ENCODE measurements around the gene ST6GALNAC3.

The ST6GALNAC3 gene

GRCh38 chr1:76622774-76623528, 548.4 kb downstream of the ST6GALNAC3 start:
- H3K27ac ChIP-seq: no peak overlapping the region
- TF ChIP-seq, protein P1, sequence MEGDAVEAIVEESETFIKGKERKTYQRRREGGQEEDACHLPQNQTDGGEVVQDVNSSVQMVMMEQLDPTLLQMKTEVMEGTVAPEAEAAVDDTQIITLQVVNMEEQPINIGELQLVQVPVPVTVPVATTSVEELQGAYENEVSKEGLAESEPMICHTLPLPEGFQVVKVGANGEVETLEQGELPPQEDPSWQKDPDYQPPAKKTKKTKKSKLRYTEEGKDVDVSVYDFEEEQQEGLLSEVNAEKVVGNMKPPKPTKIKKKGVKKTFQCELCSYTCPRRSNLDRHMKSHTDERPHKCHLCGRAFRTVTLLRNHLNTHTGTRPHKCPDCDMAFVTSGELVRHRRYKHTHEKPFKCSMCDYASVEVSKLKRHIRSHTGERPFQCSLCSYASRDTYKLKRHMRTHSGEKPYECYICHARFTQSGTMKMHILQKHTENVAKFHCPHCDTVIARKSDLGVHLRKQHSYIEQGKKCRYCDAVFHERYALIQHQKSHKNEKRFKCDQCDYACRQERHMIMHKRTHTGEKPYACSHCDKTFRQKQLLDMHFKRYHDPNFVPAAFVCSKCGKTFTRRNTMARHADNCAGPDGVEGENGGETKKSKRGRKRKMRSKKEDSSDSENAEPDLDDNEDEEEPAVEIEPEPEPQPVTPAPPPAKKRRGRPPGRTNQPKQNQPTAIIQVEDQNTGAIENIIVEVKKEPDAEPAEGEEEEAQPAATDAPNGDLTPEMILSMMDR (conservative IDR thresholded peaks at IDR 0.05): no peak

DNA sequence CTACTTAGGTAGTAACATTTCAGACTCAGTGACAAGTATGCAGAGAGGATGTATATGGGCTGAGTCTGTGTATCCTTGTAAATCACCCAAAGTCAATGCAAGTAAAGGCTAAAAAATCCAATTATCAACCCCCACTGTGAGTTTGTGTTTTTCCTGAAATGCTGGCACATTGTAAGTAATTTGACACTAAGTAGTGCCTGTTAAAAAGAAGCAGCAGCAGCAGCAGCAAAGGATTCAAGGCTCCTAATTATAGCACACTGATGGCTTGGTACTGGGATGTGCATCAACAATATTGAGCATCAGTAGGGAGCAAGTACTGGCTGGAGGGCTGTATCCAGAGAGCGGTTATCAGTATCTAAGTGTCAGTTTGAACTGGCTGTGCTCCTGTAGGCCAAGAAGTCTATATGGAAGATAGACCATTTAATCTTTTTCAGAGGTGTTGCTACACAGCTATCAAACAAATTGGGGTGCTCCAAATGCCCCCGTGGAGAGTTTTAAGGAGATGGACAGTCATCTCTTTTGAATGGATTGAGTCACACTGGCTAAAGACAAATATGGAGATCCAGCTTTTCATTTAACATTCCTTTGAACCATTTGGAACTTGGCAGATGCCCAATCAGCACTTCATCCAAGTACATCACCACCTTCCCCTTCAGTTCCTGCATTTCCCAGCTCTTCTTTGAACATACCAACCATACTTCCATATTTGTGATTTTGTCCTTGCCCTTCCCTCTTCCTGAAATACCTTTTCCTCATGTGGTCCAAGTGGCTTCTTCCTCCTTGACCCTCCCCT, 551.5 kb downstream of the ST6GALNAC3 start:
- no peak overlapping the region for H3K27ac ChIP-seq
- TF ChIP-seq, protein P1 (conservative IDR thresholded peaks at IDR 0.05): no peak

DNA sequence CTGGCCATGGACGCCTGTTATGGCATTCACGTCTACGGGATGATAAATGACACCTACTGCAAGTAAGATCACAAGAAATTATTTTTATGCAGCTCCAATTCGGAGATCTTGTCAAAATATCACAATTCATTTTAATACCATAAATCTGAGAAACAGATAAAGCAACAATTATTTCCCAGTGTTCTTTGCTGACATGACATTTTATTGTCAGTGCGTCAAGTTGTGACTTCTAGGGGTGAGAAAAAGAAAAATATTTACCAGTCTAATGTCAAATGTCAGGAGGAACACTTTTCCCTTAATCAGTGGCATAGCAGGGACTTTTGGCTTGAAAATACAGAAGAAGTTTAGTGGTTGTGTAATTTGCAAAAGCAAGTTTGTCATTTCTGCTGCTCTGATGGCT, 553.0 kb downstream of the ST6GALNAC3 start:
- H3K27ac ChIP-seq: no peak overlapping the region
- TF ChIP-seq, protein P1 (conservative IDR thresholded peaks at IDR 0.05): no peak

- TF ChIP-seq, protein P1 (conservative IDR thresholded peaks at IDR 0.05): no peak
- H3K27ac ChIP-seq: no peak overlapping the region
Measured at GRCh38 chr1:76627901-76628300, 553.4 kb downstream of the ST6GALNAC3 start.

DNA sequence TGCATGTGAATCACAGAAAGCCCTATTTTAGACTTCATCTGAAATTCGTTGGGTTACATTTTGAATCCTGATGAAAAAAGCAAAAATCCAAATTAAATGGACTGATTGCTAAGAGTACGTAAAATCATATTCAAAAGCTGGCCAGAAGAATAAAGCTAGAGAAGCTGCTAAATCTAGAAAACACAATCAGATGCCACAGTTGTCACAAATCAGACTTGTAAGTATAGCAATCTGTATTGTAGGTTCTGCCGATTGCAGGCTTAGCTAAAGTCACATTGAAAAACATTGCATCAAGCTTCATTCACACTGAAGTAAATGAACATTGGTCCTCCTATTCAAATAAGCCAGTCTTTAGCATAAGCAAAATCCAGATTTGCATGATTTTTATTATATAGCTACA, 557.6 kb downstream of the ST6GALNAC3 start:
- TF ChIP-seq, protein P1 (conservative IDR thresholded peaks at IDR 0.05): no peak
- H3K27ac ChIP-seq: no peak overlapping the region

GRCh38 chr1:76635784-76636183, 561.2 kb downstream of the ST6GALNAC3 start:
- no peak overlapping the region for H3K27ac ChIP-seq
- TF ChIP-seq, protein P1 (conservative IDR thresholded peaks at IDR 0.05): no peak

DNA sequence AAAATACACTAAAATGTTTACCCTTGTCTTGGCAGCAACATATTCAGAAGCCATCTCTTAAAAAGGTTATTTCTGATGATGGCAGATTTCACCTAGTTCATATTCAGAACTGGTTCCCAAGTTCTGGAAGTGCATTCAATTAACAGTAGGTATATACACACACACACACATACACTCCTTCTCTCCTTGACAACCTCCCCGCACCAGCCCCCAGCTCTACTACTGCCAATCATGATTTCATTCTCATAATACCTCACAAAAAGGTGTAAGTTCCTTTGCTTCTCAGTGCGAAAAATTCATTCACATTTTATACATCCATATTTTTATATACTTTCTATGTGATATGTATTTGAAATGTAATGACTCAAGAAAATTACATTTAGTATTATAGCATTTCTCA, 564.6 kb downstream of the ST6GALNAC3 start:
- no peak overlapping the region for H3K27ac ChIP-seq
- TF ChIP-seq, protein P1 (conservative IDR thresholded peaks at IDR 0.05): no peak

Measured in VCaP (cell line).